Body of pancreas (tissue), 4 donors: ENCODE measurements around the gene TBC1D24.

ENCODE experiments used
- CTCF ChIP-seq, 7 experiments: fragments of 450-650 bp in 4 of 7; fragments of 200-600 bp in 3 of 7; sonication (generic) in 3 of 7; IDR thresholded peaks; one replicate each; pipeline ENCODE4 v1.5.1; 2016 to 2019; ENCODE audit warnings: antibody characterized with exemption in 7 of 7
- POLR2A ChIP-seq, 3 donors: fragments of 450-650 bp; IDR thresholded peaks; one replicate each; pipeline ENCODE4 v1.6.1; 2016; ENCODE audit warnings: antibody characterized with exemption in 3 of 3, mild to moderate bottlenecking in 2 of 3

DNA sequence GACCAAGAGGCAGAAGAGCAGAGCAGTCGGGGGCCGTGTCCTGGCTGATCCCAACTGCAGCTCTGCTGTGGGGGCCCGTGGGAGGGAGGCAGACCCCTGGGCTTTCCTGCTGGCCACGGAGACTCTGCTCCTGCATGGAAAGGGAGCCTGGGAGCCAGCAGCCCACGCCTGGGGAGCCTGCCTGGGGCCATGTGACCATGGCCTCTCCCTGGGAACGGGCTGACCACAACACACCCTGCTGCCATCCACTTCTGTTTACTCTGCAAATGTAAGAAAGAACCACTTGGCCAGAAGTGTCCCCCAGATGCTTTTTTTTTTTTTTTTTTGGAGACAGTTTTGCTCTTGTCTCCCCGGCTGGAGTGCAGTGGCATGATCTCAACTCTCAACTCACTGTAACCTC lies 17.0 kb upstream of the TBC1D24 start:
- no peak for TF ChIP-seq CTCF (IDR thresholded peaks at IDR 0.05)
- no peak for TF ChIP-seq POLR2A (IDR thresholded peaks at IDR 0.05)
